Keratinocyte (primary cell): ENCODE measurements around the gene KCNG2. TPM values are rescaled to one million over a fixed set of nuclear protein-coding genes. Genes with fewer than 3 reads are reported as not detected.

ENCODE experiments used
- DNase-seq: peaks from one replicate; pipeline ENCODE4 v3.0.0-alpha.2; 2011; ENCODE audit warnings: low read depth, missing footprints, low spot score
- FAIRE-seq: peaks from 2 replicates; lab custom pipeline; 2011; peaks lifted over from hg19 to GRCh38; lab: Jason Lieb, UNC
- H2AFZ ChIP-seq: 2 replicates; pipeline ENCODE4 v1.6.0; 2012; ENCODE audit warnings: low read length, control low read depth, inconsistent platforms; ENCODE audit not compliant: control insufficient read depth
- H3K27ac ChIP-seq: 2 replicates; pipeline ENCODE4 v1.5.1; 2011; ENCODE audit warnings: low read length; ENCODE audit not compliant: control insufficient read depth, insufficient read depth
- H3K27me3 ChIP-seq: 3 replicates; pipeline ENCODE4 v1.6.0; 2011; ENCODE audit warnings: low read length; ENCODE audit not compliant: control insufficient read depth, insufficient read depth; ENCODE audit errors: extremely low read depth
- H3K36me3 ChIP-seq, 2 experiments: 2 replicates in 1 of 2; 3 replicates in 1 of 2; pipeline ENCODE4 v1.5.1; 2011; ENCODE audit warnings: low read length in 2 of 2, mild to moderate bottlenecking in 1 of 2; ENCODE audit not compliant: control insufficient read depth in 2 of 2, insufficient read depth in 2 of 2; ENCODE audit errors: extremely low read depth in 1 of 2
- H3K4me1 ChIP-seq: 3 replicates; pipeline ENCODE4 v1.5.1; 2011; ENCODE audit warnings: low read length; ENCODE audit not compliant: control insufficient read depth, insufficient read depth; ENCODE audit errors: extremely low read depth
- H3K4me2 ChIP-seq: 3 replicates; pipeline ENCODE4 v1.6.0; 2011; ENCODE audit warnings: low read depth, low read length; ENCODE audit not compliant: control insufficient read depth, insufficient read depth; ENCODE audit errors: extremely low read depth
- H3K4me3 ChIP-seq, 3 experiments: fragments of 200-600 bp in 1 of 3; sonication (generic) in 1 of 3; 2 replicates in 2 of 3; 3 replicates in 1 of 3; pipeline ENCODE4 v1.5.1; 2011 to 2016; ENCODE audit warnings: low read length in 3 of 3, mild to moderate bottlenecking in 3 of 3, control low read depth in 2 of 3, inconsistent platforms in 1 of 3, low read depth in 1 of 3, mixed read lengths in 1 of 3, mixed run types in 1 of 3, moderate library complexity in 1 of 3; ENCODE audit not compliant: control insufficient read depth in 2 of 3, insufficient read depth in 2 of 3; ENCODE audit errors: extremely low read depth in 1 of 3
- H3K79me2 ChIP-seq: 2 replicates; pipeline ENCODE4 v1.6.0; 2012; ENCODE audit warnings: low read length; ENCODE audit not compliant: control insufficient read depth, insufficient read depth
- H3K9ac ChIP-seq: 3 replicates; pipeline ENCODE4 v1.6.0; 2011; ENCODE audit warnings: low read length; ENCODE audit not compliant: control insufficient read depth, insufficient read depth; ENCODE audit errors: extremely low read depth
- H3K9me1 ChIP-seq: 3 replicates; pipeline ENCODE4 v1.6.0; 2011; ENCODE audit warnings: low read length; ENCODE audit not compliant: control insufficient read depth, insufficient read depth; ENCODE audit errors: extremely low read depth
- H3K9me3 ChIP-seq: 2 replicates; pipeline ENCODE4 v1.5.1; 2012; ENCODE audit warnings: low read depth, low read length; ENCODE audit not compliant: control insufficient read depth
- H4K20me1 ChIP-seq: 3 replicates; pipeline ENCODE4 v1.6.0; 2011; ENCODE audit warnings: low read length; ENCODE audit not compliant: control insufficient read depth, insufficient read depth; ENCODE audit errors: extremely low read depth
- CTCF ChIP-seq, 3 experiments: IDR thresholded peaks in 1 of 3; conservative IDR thresholded peaks in 1 of 3; optimal IDR thresholded peaks in 1 of 3; 2 replicates in 2 of 3; 3 replicates in 1 of 3; pipeline versions ENCODE3 to v1.5.1; 2011; ENCODE audit warnings: low read length in 3 of 3, mild to moderate bottlenecking in 3 of 3, moderate library complexity in 2 of 3, control low read depth in 1 of 3, inconsistent platforms in 1 of 3; ENCODE audit not compliant: insufficient read depth in 2 of 3; ENCODE audit errors: extremely low read depth in 1 of 3
- EZH2 ChIP-seq: IDR thresholded peaks from one replicate; pipeline ENCODE4 v1.6.1; 2012; ENCODE audit warnings: inconsistent platforms, mild to moderate bottlenecking, low read length, moderate library complexity
- dilution Hi-C: fragments of 300-500 bp; cut with MboI; formaldehyde crosslinking; loops from one replicate; pipeline ENCODE4 v1.7.0; 2020; ENCODE audit warnings: low sequenced_read_pairs; ENCODE audit not compliant: extremely low pct_ligation_motif_present
- polyA plus RNA-seq, 5 experiments: library from polyadenylated mRNA; depleted of rRNA in 3 of 5; stranded (reverse) in 3 of 5; stranded (forward) in 1 of 5; unstranded in 1 of 5; fragments of >200 nt; gene quantifications; 1 replicate in 1 of 5; 2 replicates in 3 of 5; 3 replicates in 1 of 5; pipeline versions ENCODE4 v1.2.1 to v1.2.3, GENCODE V29; 2011 to 2012; ENCODE audit warnings: missing spikeins in 2 of 5, low read depth in 1 of 5, low replicate concordance in 1 of 5

KCNG2 gene
- polyA plus RNA-seq, 1 donor (not counting 4 experiments of a cell fraction or from before 2014, with no cell fraction given): not detected

DNA sequence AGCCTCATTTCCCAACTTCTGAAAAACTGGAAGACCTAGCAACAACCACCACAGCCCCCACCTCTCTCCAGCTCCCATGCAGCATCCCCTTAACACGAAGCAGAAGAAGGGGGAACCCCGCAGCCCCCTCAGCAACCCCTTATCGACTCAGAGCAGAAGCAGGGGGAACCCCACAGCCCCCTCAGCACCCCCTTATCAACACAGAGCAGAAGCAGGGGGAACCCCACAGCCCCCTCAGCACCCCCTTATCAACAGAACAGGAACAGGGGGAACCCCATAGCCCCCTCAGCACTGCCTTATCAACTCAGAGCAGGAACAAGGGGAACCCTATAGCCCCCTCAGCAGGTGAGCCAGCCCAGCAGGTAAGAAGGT, 147.0 kb downstream of the KCNG2 start:
- TF ChIP-seq CTCF (optimal IDR thresholded peaks at IDR 0.05 in 1 of 3, IDR thresholded peaks at IDR 0.05 in 1 of 3, conservative IDR thresholded peaks at IDR 0.05 in 1 of 3; ENCODE audit: extremely low read depth in 1 of 3, insufficient read depth in 2 of 3, low read length in 3 of 3) (no peak), EZH2 (no peak)
- peaks cover 13% of the 10 kb centered on the region for H3K4me1 ChIP-seq
- H3K4me2 ChIP-seq: no peak overlapping the region
- no peak for DNase-seq
- H3K9me3 ChIP-seq: no peaks in the 10 kb centered on the region
- H3K9me1 ChIP-seq: peaks cover 4% of the 10 kb centered on the region
- H3K27ac ChIP-seq: no peak overlapping the region
- dilution Hi-C loops: no loop called here
- FAIRE-seq: no peak
- H4K20me1 ChIP-seq: peaks cover 8% of the 10 kb centered on the region
- H3K9ac ChIP-seq: no peak overlapping the region
- no peaks in the 10 kb centered on the region for H3K27me3 ChIP-seq
- H2AFZ ChIP-seq: no peak overlapping the region
- H3K79me2 ChIP-seq: peaks cover 82% of the 10 kb centered on the region
- peaks cover 30 to 34% of the 10 kb centered on the region in 2 experiments for H3K36me3 ChIP-seq
- H3K4me3 ChIP-seq: no peak overlapping the region

- no peak overlapping the region for H3K4me2 ChIP-seq
- DNase-seq (no peak), FAIRE-seq (no peak)
- H3K36me3 ChIP-seq: peaks cover 30 to 34% of the 10 kb centered on the region in 2 experiments
- H3K9ac ChIP-seq: no peak overlapping the region
- no peak overlapping the region for H2AFZ ChIP-seq
- H3K9me1 ChIP-seq: peaks cover 4% of the 10 kb centered on the region
- peaks cover 8% of the 10 kb centered on the region for H4K20me1 ChIP-seq
- no peaks in the 10 kb centered on the region for H3K27me3 ChIP-seq
- no peak overlapping the region for H3K4me3 ChIP-seq
- dilution Hi-C loops: no loop called here
- no peaks in the 10 kb centered on the region for H3K9me3 ChIP-seq
- H3K27ac ChIP-seq: no peak overlapping the region
- peaks cover 83% of the 10 kb centered on the region for H3K79me2 ChIP-seq
- TF ChIP-seq EZH2: no peak
- no peak for TF ChIP-seq CTCF (optimal IDR thresholded peaks at IDR 0.05 in 1 of 3, IDR thresholded peaks at IDR 0.05 in 1 of 3, conservative IDR thresholded peaks at IDR 0.05 in 1 of 3; ENCODE audit: extremely low read depth in 1 of 3, insufficient read depth in 2 of 3, low read length in 3 of 3)
- peaks cover 18% of the 10 kb centered on the region for H3K4me1 ChIP-seq
Observed at GRCh38 chr18:79945118-79946042, 147.6 kb downstream of the KCNG2 start.
